Transverse colon (tissue), 4 donors: ENCODE results near the gene USP50. TPM values are rescaled to one million over a fixed set of nuclear protein-coding genes. Genes with fewer than 3 reads are reported as not detected.

Experiments
- DNase-seq: peaks from one replicate; pipeline ENCODE4 v3.0.0-alpha.2; 2019
- H3K27ac ChIP-seq, 4 donors: fragments of 200-600 bp; sonication (generic); 2 replicates each; pipeline ENCODE4 v1.5.1; 2016 to 2018; ENCODE audit warnings: inconsistent platforms in 4 of 4
- H3K27me3 ChIP-seq: fragments of 200-600 bp; sonication (generic); 2 replicates; pipeline ENCODE4 v1.5.1; 2017; ENCODE audit warnings: inconsistent platforms
- H3K36me3 ChIP-seq, 4 donors: fragments of 200-600 bp; sonication (generic); 2 replicates each; pipeline ENCODE4 v1.5.1; 2017 to 2019; ENCODE audit warnings: inconsistent platforms in 4 of 4
- H3K4me1 ChIP-seq, 4 donors: fragments of 200-600 bp; sonication (generic); 2 replicates each; pipeline ENCODE4 v1.5.1; 2017 to 2020; ENCODE audit warnings: inconsistent platforms in 4 of 4
- H3K4me3 ChIP-seq, 4 donors: fragments of 200-600 bp; sonication (generic); 1 replicate in 1 of 4; 2 replicates in 3 of 4; pipeline versions ENCODE4 v1.5.1 to v1.6.1; 2017 to 2019; ENCODE audit warnings: inconsistent platforms in 4 of 4
- H3K9me3 ChIP-seq, 2 donors: fragments of 200-600 bp; sonication (generic); 2 replicates each; pipeline ENCODE4 v1.5.1; 2017 to 2019; ENCODE audit warnings: inconsistent platforms in 2 of 2
- CTCF ChIP-seq, 5 experiments: fragments of 200-600 bp in 3 of 5; fragments of 450-650 bp in 2 of 5; sonication (generic) in 3 of 5; IDR thresholded peaks; 1 replicate in 2 of 5; 2 replicates in 3 of 5; pipeline ENCODE4 v1.5.1; 2016 to 2017; ENCODE audit warnings: antibody characterized with exemption in 5 of 5, inconsistent platforms in 3 of 5, mild to moderate bottlenecking in 2 of 5, moderate library complexity in 1 of 5
- EP300 ChIP-seq: sonication (generic); formaldehyde crosslinking; IDR thresholded peaks from one replicate; pipeline ENCODE4 v1.6.1; 2017; ENCODE audit warnings: antibody characterized with exemption, low read depth
- POLR2A ChIP-seq: fragments of 450-650 bp; IDR thresholded peaks from one replicate; pipeline ENCODE4 v1.6.1; 2016; ENCODE audit warnings: antibody characterized with exemption, mild to moderate bottlenecking, moderate library complexity
- POLR2AphosphoS5 ChIP-seq, 3 donors: sonication (generic); formaldehyde crosslinking; IDR thresholded peaks; one replicate each; pipeline ENCODE4 v1.6.1; 2016; ENCODE audit warnings: antibody characterized with exemption in 3 of 3
- WGBS, 2 donors: methylation state at CpG; one replicate each; pipeline ENCODE4 v1.1.5; 2018; ENCODE audit warnings: low coverage in 1 of 2; 5-methylcytosine and 5-hydroxymethylcytosine counted together
- in situ Hi-C, 4 donors: fragments of 200-750 bp; cut with MboI; loops; one replicate each; pipeline versions ENCODE4 v1.15.0 to v1.15.1; 2017; ENCODE audit warnings: low sequenced_read_pairs in 3 of 4, low pct_ligation_motif_present in 1 of 4, low pct_unique_long_range_greater_than_20kb in 1 of 4
- intact Hi-C: fragments of 100-400 bp; cut with DNase I; formaldehyde crosslinking; loops from one replicate; pipeline ENCODE4 v1.15.1; 2023; ENCODE audit warnings: low total_unique reads
- small RNA-seq, 4 donors: library from RNA; depleted of rRNA; stranded (forward); fragments of <200 nt; gene quantifications; one replicate each; pipeline ENCODE3, GENCODE V24; 2016
- total RNA-seq, 4 donors: library from RNA; depleted of rRNA; stranded (reverse); fragments of >200 nt; gene quantifications; one replicate each; pipeline ENCODE4 v1.1.0, GENCODE V29; 2016

Gene USP50
- total RNA-seq, 4 donors from 2014 or later, result not detected

GRCh38 chr15:50458348-50459112, 87.9 kb downstream of the USP50 start:
- DNase-seq, result no peak
- intact Hi-C loops, result no loop called here
- H3K9me3 ChIP-seq, result no peaks in the 10 kb centered on the region
- TF ChIP-seq EP300 (no peak), POLR2AphosphoS5 (IDR thresholded peaks at IDR 0.05) (no peak), CTCF (IDR thresholded peaks at IDR 0.05) (no peak), POLR2A (no peak)
- H3K4me3 ChIP-seq, result no peak overlapping the region
- no peak overlapping the region for H3K27ac ChIP-seq
- WGBS, 2 donors, result 75 to 90% methylated on average over 5 to 7 of the region's 7 CpGs
- H3K4me1 ChIP-seq, result no peaks in the 10 kb centered on the region
- H3K36me3 ChIP-seq, result peaks cover 0 to 54% (median 24%) of the 10 kb centered on the region in 4 donors
- H3K27me3 ChIP-seq, result no peaks in the 10 kb centered on the region
- in situ Hi-C loops, result loop anchor here in 1 of 4 donors (25.0 kb wide), 1 partner anchor 454 kb away; the partner anchor contains the start of gene AP4E1

GRCh38 chr15:50452927-50453326, 93.5 kb downstream of the USP50 start:
- Histone ChIP-seq H3K36me3 (peaks cover 0 to 41% (median 20%) of the 10 kb centered on the region in 4 donors), H3K27me3 (no peaks in the 10 kb centered on the region), H3K4me3 (no peak overlapping the region), H3K27ac (no peak overlapping the region), H3K9me3 (no peaks in the 10 kb centered on the region), H3K4me1 (no peaks in the 10 kb centered on the region)
- intact Hi-C loops, result no loop called here
- no peak for TF ChIP-seq POLR2A
- no peak for TF ChIP-seq CTCF (IDR thresholded peaks at IDR 0.05)
- no peak for TF ChIP-seq EP300
- no peak for TF ChIP-seq POLR2AphosphoS5 (IDR thresholded peaks at IDR 0.05)
- in situ Hi-C loops, result loop anchor here in 1 of 4 donors (25.0 kb wide), 1 partner anchor 459 kb away; the partner anchor contains the start of gene AP4E1
- no peak for DNase-seq

Small RNA genes within 50 kb of the gene (small RNA-seq; reads per million reads assigned to genes)
- 0 to 0.83 (median 0.06) reads per million in 4 donors for gene RNA5SP395

Other genes with a start within 250 kb of the USP50 start
- 10 to 100 TPM in 2 of 4 donors, 1 to 10 TPM in 2; 2.2 to 21.4 (median 13.1) TPM for gene GABPB1, start 191.5 kb downstream of the USP50 start, total RNA-seq
- 100 to 1,000 TPM in 1 of 4 donors, 10 to 100 TPM in 3; 17.9 to 102 (median 68.9) TPM for gene USP8, start 122.3 kb downstream of the USP50 start, total RNA-seq
- gene TRPM7, start 140.1 kb upstream of the USP50 start, total RNA-seq, result 10 to 100 TPM; 47.4 to 96.5 (median 48.8) TPM
- 100 to 1,000 TPM; 325 to 777 (median 391) TPM for gene SPPL2A, start 219.0 kb upstream of the USP50 start, total RNA-seq